AG09319 (cell line): ENCODE measurements around the gene DDX56.

ENCODE experiments used
- DNase-seq: peaks from one replicate; pipeline ENCODE4 v3.0.0-alpha.2; 2010; ENCODE audit warnings: low read depth; ENCODE audit errors: extremely low read depth
- TF ChIP-seq, protein P1 (sequence below): IDR thresholded peaks from 2 replicates; pipeline ENCODE4 v1.5.1; 2011; ENCODE audit warnings: low read depth, mild to moderate bottlenecking, inconsistent platforms, low read length, moderate library complexity

Gene DDX56

DNA sequence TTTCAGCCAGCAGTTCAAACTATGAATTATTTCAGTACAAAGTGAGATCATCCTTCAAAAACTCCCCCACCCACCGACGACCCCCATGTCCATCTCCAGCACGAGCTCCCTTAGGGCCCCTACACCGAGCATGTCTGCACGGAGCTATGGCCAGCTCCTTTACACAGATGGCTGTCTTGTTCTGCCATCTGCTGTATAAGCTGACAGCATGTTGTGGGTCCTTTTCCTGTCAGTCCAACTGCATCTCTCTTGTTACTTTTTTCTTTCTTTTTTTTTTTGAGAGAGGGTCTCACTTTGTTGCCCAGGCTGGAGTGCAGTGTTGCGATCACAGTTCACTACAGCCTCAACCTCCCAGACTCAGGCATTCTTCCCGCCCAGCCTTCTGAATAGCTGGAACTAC lies 54.2 kb downstream of the DDX56 start:
- DNase-seq: no peak

DNA sequence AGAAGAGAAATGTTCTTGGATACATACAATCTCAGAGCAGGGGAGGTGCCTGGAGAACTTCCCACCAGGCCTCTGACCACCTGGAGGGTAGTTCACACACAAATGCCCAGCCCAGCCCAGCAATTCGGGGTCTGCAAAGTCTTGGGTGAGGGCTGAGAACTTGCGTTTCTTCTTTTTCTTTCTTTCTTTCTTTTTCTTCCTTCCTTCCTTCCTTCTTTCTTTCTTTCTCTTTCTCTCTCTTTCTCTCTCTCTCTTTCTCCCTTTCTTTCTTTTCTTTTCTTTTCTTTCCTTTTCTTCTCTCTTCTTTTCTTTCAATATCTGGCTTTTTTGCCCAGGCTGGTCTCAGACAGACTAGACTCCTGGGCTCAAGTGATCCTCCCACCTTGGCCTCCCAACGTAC lies 54.9 kb downstream of the DDX56 start:
- TF ChIP-seq, protein P1, sequence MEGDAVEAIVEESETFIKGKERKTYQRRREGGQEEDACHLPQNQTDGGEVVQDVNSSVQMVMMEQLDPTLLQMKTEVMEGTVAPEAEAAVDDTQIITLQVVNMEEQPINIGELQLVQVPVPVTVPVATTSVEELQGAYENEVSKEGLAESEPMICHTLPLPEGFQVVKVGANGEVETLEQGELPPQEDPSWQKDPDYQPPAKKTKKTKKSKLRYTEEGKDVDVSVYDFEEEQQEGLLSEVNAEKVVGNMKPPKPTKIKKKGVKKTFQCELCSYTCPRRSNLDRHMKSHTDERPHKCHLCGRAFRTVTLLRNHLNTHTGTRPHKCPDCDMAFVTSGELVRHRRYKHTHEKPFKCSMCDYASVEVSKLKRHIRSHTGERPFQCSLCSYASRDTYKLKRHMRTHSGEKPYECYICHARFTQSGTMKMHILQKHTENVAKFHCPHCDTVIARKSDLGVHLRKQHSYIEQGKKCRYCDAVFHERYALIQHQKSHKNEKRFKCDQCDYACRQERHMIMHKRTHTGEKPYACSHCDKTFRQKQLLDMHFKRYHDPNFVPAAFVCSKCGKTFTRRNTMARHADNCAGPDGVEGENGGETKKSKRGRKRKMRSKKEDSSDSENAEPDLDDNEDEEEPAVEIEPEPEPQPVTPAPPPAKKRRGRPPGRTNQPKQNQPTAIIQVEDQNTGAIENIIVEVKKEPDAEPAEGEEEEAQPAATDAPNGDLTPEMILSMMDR: no peak
- DNase-seq: no peak

More for the DNA sequence above, 54.2 kb downstream of the DDX56 start:
- TF ChIP-seq, protein P1: no peak

DNA sequence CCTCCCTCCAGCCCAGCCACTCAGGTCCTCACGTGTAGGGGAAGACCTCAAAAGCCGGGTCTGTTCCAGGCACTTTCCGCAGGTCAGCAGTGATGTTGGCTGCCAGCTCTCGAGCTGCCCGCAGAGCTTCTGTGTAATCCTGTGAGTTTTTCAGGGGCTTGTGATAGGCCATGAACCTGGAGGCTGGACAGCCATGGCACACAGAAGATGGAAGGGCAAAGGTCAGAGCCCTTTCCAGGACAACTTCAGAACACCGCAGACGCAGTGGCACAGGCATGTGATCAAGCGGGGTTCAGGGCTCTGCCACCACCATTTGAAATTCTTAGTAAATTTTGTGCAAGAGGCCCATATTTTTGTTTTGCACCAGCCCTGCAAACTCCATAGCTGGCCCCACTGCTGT lies 56.5 kb downstream of the DDX56 start:
- TF ChIP-seq, protein P1: no peak

More for the DNA sequence above, 56.5 kb downstream of the DDX56 start:
- DNase-seq: no peak
